ENCODE measurements around the gene MAN1B1.

The MAN1B1 gene

GRCh38 chr9:137042751-137043727 lies 43.7 kb upstream of the MAN1B1 start:
- TF ChIP-seq, protein P1, sequence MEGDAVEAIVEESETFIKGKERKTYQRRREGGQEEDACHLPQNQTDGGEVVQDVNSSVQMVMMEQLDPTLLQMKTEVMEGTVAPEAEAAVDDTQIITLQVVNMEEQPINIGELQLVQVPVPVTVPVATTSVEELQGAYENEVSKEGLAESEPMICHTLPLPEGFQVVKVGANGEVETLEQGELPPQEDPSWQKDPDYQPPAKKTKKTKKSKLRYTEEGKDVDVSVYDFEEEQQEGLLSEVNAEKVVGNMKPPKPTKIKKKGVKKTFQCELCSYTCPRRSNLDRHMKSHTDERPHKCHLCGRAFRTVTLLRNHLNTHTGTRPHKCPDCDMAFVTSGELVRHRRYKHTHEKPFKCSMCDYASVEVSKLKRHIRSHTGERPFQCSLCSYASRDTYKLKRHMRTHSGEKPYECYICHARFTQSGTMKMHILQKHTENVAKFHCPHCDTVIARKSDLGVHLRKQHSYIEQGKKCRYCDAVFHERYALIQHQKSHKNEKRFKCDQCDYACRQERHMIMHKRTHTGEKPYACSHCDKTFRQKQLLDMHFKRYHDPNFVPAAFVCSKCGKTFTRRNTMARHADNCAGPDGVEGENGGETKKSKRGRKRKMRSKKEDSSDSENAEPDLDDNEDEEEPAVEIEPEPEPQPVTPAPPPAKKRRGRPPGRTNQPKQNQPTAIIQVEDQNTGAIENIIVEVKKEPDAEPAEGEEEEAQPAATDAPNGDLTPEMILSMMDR (IDR thresholded peaks at IDR 0.05; ENCODE audit: low read depth, low read length): no peak

GRCh38 chr9:137044037-137044436 lies 42.7 kb upstream of the MAN1B1 start:
- TF ChIP-seq, protein P1 (IDR thresholded peaks at IDR 0.05; ENCODE audit: low read depth, low read length): no peak
- no peak for DNase-seq (ENCODE audit: extremely low read depth, low read depth)

More at GRCh38 chr9:137042751-137043727, 43.7 kb upstream of the MAN1B1 start:
- no peak for DNase-seq (ENCODE audit: extremely low read depth, low read depth)

DNA sequence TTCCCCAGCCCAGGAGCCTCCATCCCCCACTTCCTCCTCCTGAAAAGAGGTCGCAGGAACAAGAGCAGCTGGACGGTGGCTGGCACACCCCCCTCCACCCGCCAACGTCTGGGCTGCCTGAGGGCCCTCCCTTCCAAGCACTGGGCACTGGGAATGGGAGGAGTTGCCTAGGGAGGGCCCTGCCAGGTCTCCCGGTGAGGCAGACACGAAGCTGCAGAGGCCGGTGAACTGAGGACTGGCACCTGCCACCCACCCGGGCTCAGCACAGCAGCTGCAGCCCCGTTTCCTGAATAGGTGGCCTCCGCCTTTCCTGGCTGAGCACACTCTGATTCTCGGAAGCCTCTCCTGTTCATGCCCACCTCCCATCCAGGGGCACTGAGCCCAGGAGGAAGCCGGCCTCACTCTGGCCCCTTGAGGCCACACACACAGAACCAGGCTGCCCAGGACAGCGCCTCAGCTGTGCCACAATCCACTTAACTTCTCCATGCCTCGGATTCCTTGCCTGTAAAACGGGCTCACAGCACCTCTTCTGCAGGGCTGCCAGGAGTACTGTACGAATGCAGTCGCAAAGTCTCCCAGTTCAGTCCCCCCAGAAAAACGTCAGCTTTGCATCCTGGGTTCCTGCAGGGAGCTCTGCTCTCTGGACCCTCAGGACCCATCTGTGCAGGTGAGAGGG lies 42.1 kb upstream of the MAN1B1 start:
- DNase-seq (ENCODE audit: extremely low read depth, low read depth): no peak

DNA sequence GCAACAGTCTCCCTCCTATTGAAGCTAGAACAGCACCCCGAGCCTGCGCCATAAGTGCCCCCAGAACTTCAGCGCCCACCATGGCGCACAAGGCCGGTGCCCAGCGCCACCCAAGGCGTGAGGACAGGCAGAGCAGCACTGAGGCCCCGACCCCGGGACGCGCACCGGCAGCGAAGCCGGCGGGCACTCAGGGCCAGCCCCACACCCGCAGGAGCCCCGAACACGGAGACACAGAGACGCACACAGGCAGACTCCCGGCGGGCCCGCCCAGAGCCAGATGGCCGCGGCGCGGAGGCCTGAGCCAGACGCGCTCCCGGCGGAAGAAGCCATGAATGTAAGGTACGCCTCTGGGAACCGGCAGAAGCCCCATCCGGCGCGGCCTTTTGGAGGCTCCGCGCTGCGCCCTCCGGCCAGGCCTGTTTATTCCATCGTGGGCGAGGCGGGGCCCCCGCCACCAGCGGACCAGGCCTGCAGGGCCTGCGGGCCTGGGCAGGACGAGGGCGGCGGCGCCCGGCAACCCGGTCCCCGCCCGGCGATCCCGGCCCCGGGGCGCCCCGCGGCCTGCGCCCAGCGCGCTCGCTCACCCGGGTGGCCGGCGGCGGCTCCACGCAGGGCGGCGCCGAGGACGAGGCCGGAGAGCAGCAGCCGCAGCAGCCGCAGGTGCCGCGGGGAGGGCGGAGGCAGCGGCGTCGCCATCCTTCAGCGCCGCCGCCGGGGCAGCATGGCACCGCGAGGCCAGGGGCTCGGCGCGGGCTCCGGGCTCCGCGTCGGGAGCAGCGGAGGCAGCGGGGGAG lies 41.3 kb upstream of the MAN1B1 start:
- DNase-seq (ENCODE audit: extremely low read depth, low read depth): no peak
- TF ChIP-seq, protein P1 (IDR thresholded peaks at IDR 0.05; ENCODE audit: low read depth, low read length): no peak

More for the DNA sequence above, 42.1 kb upstream of the MAN1B1 start:
- TF ChIP-seq, protein P1 (IDR thresholded peaks at IDR 0.05; ENCODE audit: low read depth, low read length): no peak

- TF ChIP-seq, protein P1 (IDR thresholded peaks at IDR 0.05; ENCODE audit: low read depth, low read length): peak; percentile 92
- no peak for DNase-seq (ENCODE audit: extremely low read depth, low read depth)
Observed at GRCh38 chr9:137046088-137046787, 40.5 kb upstream of the MAN1B1 start, which contains the start of gene NPDC1. TSS of gene NPDC1 (minus strand) at chr9:137046177. CDS start at chr9:137045989, 188 bp downstream.

GRCh38 chr9:137048655-137049543 lies 37.9 kb upstream of the MAN1B1 start:
- TF ChIP-seq, protein P1 (IDR thresholded peaks at IDR 0.05; ENCODE audit: low read depth, low read length): no peak
- DNase-seq (ENCODE audit: extremely low read depth, low read depth): no peak
